ENCODE measurements around the gene GABBR2.

- no peak for TF ChIP-seq GATA2 (IDR thresholded peaks at IDR 0.05; ENCODE audit: low read depth, low read length)
- TF ChIP-seq GATA3 (IDR thresholded peaks at IDR 0.05; ENCODE audit: low read depth, low read length), result no peak
These were observed 389.8 kb downstream of the GABBR2 start for GRCh38 chr9:98318834-98319478.
